T-cell (primary cell): ENCODE data around the gene ACTN1. TPM values are rescaled to one million over a fixed set of nuclear protein-coding genes. Genes with fewer than 3 reads are reported as not detected.
"Not testable (repeated sequence)": the region's sequence is repeated elsewhere in the genome, so short reads cannot be mapped to it uniquely, and the experiment has no call there.

Experiments
- ATAC-seq, 4 experiments: fragments of 200-7000 bp in 3 of 4; fragments of 150-1000 bp in 1 of 4; cut with Tn5 transposase; replicated peaks in 1 of 4; 1 replicate in 3 of 4; 2 replicates in 1 of 4; pipeline ENCODE4 v1.10.0; 2021; ENCODE audit warnings: moderate library complexity in 3 of 4, mild to moderate bottlenecking in 2 of 4, moderate number of reproducible peaks in 1 of 4
- CTCF ChIA-PET, 2 donors: fragments of 300-600 bp; sonication (Branson Sonifier 250); formaldehyde crosslinking; loops; one replicate each; lab custom pipeline; 2022; ENCODE audit warnings: antibody characterized with exemption in 2 of 2; lab: Charles Lee
- POLR2A ChIA-PET, 2 donors: fragments of 300-600 bp; sonication (Branson Sonifier 250); formaldehyde crosslinking; loops; one replicate each; lab custom pipeline; 2022; ENCODE audit warnings: antibody characterized with exemption in 2 of 2; lab: Charles Lee
- DNase-seq, 35 experiments: peaks; one replicate each; pipeline versions ENCODE4 v3.0.0 to v3.0.0-alpha.2; 2013 to 2023
- H3K27ac ChIP-seq: one replicate; pipeline ENCODE4 v1.5.1; 2013; ENCODE audit warnings: low read length
- H3K27me3 ChIP-seq, 2 experiments: replicated peaks in 1 of 2; 1 replicate in 1 of 2; 2 replicates in 1 of 2; pipeline versions ENCODE4 v1.6.1 to v1.7.0; 2013; ENCODE audit warnings: low read length in 1 of 2, mixed read lengths in 1 of 2; ENCODE audit not compliant: control insufficient read depth in 2 of 2, insufficient read depth in 2 of 2; ENCODE audit errors: extremely low read depth in 1 of 2
- H3K36me3 ChIP-seq, 2 donors: 1 replicate in 1 of 2; 2 replicates in 1 of 2; pipeline versions ENCODE4 v1.6.1 to v1.7.0; 2013; ENCODE audit warnings: low read length in 1 of 2; ENCODE audit not compliant: control insufficient read depth in 2 of 2, insufficient read depth in 1 of 2; ENCODE audit errors: extremely low read depth in 1 of 2
- H3K4me1 ChIP-seq, 2 experiments: 1 replicate in 1 of 2; 2 replicates in 1 of 2; pipeline versions ENCODE4 v1.6.1 to v1.7.0; 2013; ENCODE audit warnings: low read length in 2 of 2, mixed read lengths in 1 of 2; ENCODE audit not compliant: insufficient read depth in 2 of 2, control insufficient read depth in 1 of 2; ENCODE audit errors: extremely low read depth in 1 of 2
- H3K4me3 ChIP-seq, 2 donors: 1 replicate in 1 of 2; 2 replicates in 1 of 2; pipeline versions ENCODE4 v1.5.1 to v1.7.0; 2013; ENCODE audit warnings: mild to moderate bottlenecking in 2 of 2, low read length in 1 of 2, moderate library complexity in 1 of 2; ENCODE audit not compliant: control insufficient read depth in 1 of 2; ENCODE audit errors: extremely low read depth in 1 of 2
- H3K9me3 ChIP-seq: 2 replicates; pipeline ENCODE4 v1.7.0; 2013
- H3K27ac Mint-ChIP-seq, 2 donors: one replicate each; pipeline ENCODE4 v1.8.0; 2020 to 2021; ENCODE audit warnings: mild to moderate bottlenecking in 2 of 2, mixed read lengths in 2 of 2
- H3K27me3 Mint-ChIP-seq, 2 donors: one replicate each; pipeline ENCODE4 v1.8.0; 2021 to 2022; ENCODE audit warnings: mixed read lengths in 2 of 2
- H3K36me3 Mint-ChIP-seq: one replicate; pipeline ENCODE4 v1.8.0; 2021; ENCODE audit warnings: mixed read lengths
- H3K4me1 Mint-ChIP-seq, 3 donors: one replicate each; pipeline ENCODE4 v1.8.0; 2020 to 2022; ENCODE audit warnings: mixed read lengths in 3 of 3, mild to moderate bottlenecking in 1 of 3
- H3K4me3 Mint-ChIP-seq, 3 donors: one replicate each; pipeline ENCODE4 v1.8.0; 2020 to 2022; ENCODE audit warnings: mild to moderate bottlenecking in 3 of 3, mixed read lengths in 3 of 3, moderate library complexity in 3 of 3
- H3K9me3 Mint-ChIP-seq, 3 donors: one replicate each; pipeline ENCODE4 v1.8.0; 2020 to 2022; ENCODE audit warnings: mixed read lengths in 3 of 3
- WGBS: methylation state at CpG from one replicate; pipeline ENCODE4 v1.1.5; 2013; ENCODE audit warnings: missing lambda C conversion rate; ENCODE audit not compliant: insufficient coverage; 5-methylcytosine and 5-hydroxymethylcytosine counted together
- total RNA-seq, 35 experiments: library from RNA in 6 of 35; stranded (reverse) in 6 of 35; fragments of 120-200 nt in 1 of 35; gene quantifications; one replicate each; pipeline versions ENCODE4 v1.2.1 to v1.2.4 and lab custom pipeline; 2013 to 2026

Gene ACTN1
- 100 to 1,000 TPM in 4 of 5 donors, 10 to 100 TPM in 1; 84.8 to 219 (median 122) TPM for total RNA-seq
- 68.2 TPM for total RNA-seq (2013)
- 34.8 to 200 (median 120) reads per million in 29 experiments for total RNA-seq (lab: John Stamatoyannopoulos, UW)

GRCh38 chr14:68979021-68979721 is at the start of gene ACTN1:
Gene ACTN1, minus strand, starts transcription at chr14:68979302. Its CDS starts 246 bp downstream, at chr14:68979056.
- Mint-ChIP-seq H3K4me1 (peaks cover 41 to 51% (median 48%) of the 10 kb centered on the region in 3 donors), H3K27ac (peak within 1 kb of the TSS; percentile 92 to 99), H3K4me3 (peak within 1 kb of the TSS; percentile 89 to 93 (median 91)), H3K9me3 (no peaks in the 10 kb centered on the region), H3K27me3 (peaks cover 0 to 2% of the 10 kb centered on the region in 2 donors), H3K36me3 (peaks cover 8% of the 10 kb centered on the region)
- Histone ChIP-seq H3K4me1 (peaks cover 17 to 61% of the 10 kb centered on the region in 2 experiments), H3K4me3 (peak within 1 kb of the TSS; percentile 86 to 90), H3K27ac (peak within 1 kb of the TSS; percentile 61), H3K36me3 (peaks cover 0 to 6% of the 10 kb centered on the region in 2 donors), H3K27me3 (peaks cover 0 to 9% of the 10 kb centered on the region in 2 experiments), H3K9me3 (no peaks in the 10 kb centered on the region)
- DNase-seq (peak in 34 of 35 experiments; percentile 18 to 80 (median 48)), ATAC-seq (peak; percentile 47 to 77 (median 56))
- POLR2A ChIA-PET, result interaction anchor here (0.5 to 1.1 kb wide), 4 partner anchors 11 to 68 kb away, joined by 3 to 6 read pairs (median 5); no protein-coding TSS in a partner anchor
- CTCF ChIA-PET, result no interaction called here
- WGBS, result under 1% methylated on average over 65 of the region's 68 CpGs

- peaks cover 0 to 3% of the 10 kb centered on the region in 2 donors for H3K27me3 Mint-ChIP-seq
- no peaks in the 10 kb centered on the region for H3K9me3 Mint-ChIP-seq
- ATAC-seq (no peak), DNase-seq (no peak)
- H3K4me1 Mint-ChIP-seq, result no peaks in the 10 kb centered on the region
- no peaks in the 10 kb centered on the region for H3K27me3 ChIP-seq
- H3K4me3 Mint-ChIP-seq, result no peak overlapping the region
- H3K36me3 ChIP-seq, result no peaks in the 10 kb centered on the region
- no peaks in the 10 kb centered on the region for H3K36me3 Mint-ChIP-seq
- ChIA-PET CTCF (no interaction called here), POLR2A (no interaction called here)
- no CpG with 5 or more reads among the region's 1 CpG for WGBS
- H3K9me3 ChIP-seq, result no peaks in the 10 kb centered on the region
- no peak overlapping the region for H3K4me3 ChIP-seq
- H3K27ac Mint-ChIP-seq, result no peak overlapping the region
- no peaks in the 10 kb centered on the region for H3K4me1 ChIP-seq
- no peak overlapping the region for H3K27ac ChIP-seq
These were observed 48.3 kb upstream of the ACTN1 start for GRCh38 chr14:69027242-69027913.

GRCh38 chr14:69023035-69023434 is 43.9 kb upstream of the ACTN1 start:
- H3K27me3 Mint-ChIP-seq, result peaks cover 0 to 3% of the 10 kb centered on the region in 2 donors
- DNase-seq, result no peak
- no peaks in the 10 kb centered on the region for H3K9me3 Mint-ChIP-seq
- no peak for ATAC-seq
- Histone ChIP-seq H3K27ac (no peak overlapping the region), H3K4me3 (no peak overlapping the region), H3K4me1 (no peaks in the 10 kb centered on the region), H3K36me3 (no peaks in the 10 kb centered on the region), H3K27me3 (no peaks in the 10 kb centered on the region), H3K9me3 (no peaks in the 10 kb centered on the region)
- CTCF ChIA-PET, result interaction anchor here in 1 of 2 donors (0.6 kb wide), 1 partner anchor 13 kb away, joined by 3 read pairs; no protein-coding TSS in a partner anchor
- no peak overlapping the region for H3K4me3 Mint-ChIP-seq
- no peaks in the 10 kb centered on the region for H3K4me1 Mint-ChIP-seq
- H3K27ac Mint-ChIP-seq, result no peak overlapping the region
- POLR2A ChIA-PET, result no interaction called here
- H3K36me3 Mint-ChIP-seq, result no peaks in the 10 kb centered on the region
- WGBS, result 76% methylated on average over 4 of the region's 4 CpGs

GRCh38 chr14:69022093-69022492 is 43.0 kb upstream of the ACTN1 start:
- H3K27ac ChIP-seq, H3K27me3 Mint-ChIP-seq, H3K27ac Mint-ChIP-seq, H3K4me3 ChIP-seq, H3K36me3 ChIP-seq, CTCF ChIA-PET, H3K36me3 Mint-ChIP-seq, H3K4me1 Mint-ChIP-seq, H3K9me3 ChIP-seq, POLR2A ChIA-PET, H3K4me1 ChIP-seq, DNase-seq, H3K9me3 Mint-ChIP-seq, H3K4me3 Mint-ChIP-seq, H3K27me3 ChIP-seq, ATAC-seq: not testable (repeated sequence)
- 67% methylated on average over 1 of the region's 8 CpGs for WGBS

GRCh38 chr14:69017706-69018105 is 38.6 kb upstream of the ACTN1 start:
- no peaks in the 10 kb centered on the region for H3K36me3 Mint-ChIP-seq
- H3K9me3 Mint-ChIP-seq, result no peaks in the 10 kb centered on the region
- whole genome bisulfite sequencing, result no CpG with 5 or more reads among the region's 4 CpGs

GRCh38 chr14:69014829-69015259 is 35.7 kb upstream of the ACTN1 start:
- no peaks in the 10 kb centered on the region for H3K27me3 Mint-ChIP-seq

More at GRCh38 chr14:69017706-69018105, 38.6 kb upstream of the ACTN1 start:
- no peak overlapping the region for H3K4me3 ChIP-seq
- ATAC-seq, result no peak
- no peak overlapping the region for H3K27ac Mint-ChIP-seq
- H3K4me3 Mint-ChIP-seq, result no peak overlapping the region
- DNase-seq, result no peak
- no peaks in the 10 kb centered on the region for H3K4me1 ChIP-seq
- H3K27me3 ChIP-seq, result no peaks in the 10 kb centered on the region
- peaks cover 0 to 6% (median 0%) of the 10 kb centered on the region in 3 donors for H3K4me1 Mint-ChIP-seq
- POLR2A ChIA-PET, result interaction anchor here in 1 of 2 donors (0.7 kb wide), 1 partner anchor 86 kb away, joined by 3 read pairs; no protein-coding TSS in a partner anchor
- no peaks in the 10 kb centered on the region for H3K27me3 Mint-ChIP-seq
- no peaks in the 10 kb centered on the region for H3K36me3 ChIP-seq
- no peaks in the 10 kb centered on the region for H3K9me3 ChIP-seq
- H3K27ac ChIP-seq, result no peak overlapping the region
- CTCF ChIA-PET, result no interaction called here

More at GRCh38 chr14:69014829-69015259, 35.7 kb upstream of the ACTN1 start:
- Mint-ChIP-seq H3K36me3 (no peaks in the 10 kb centered on the region), H3K27ac (no peak overlapping the region), H3K4me1 (peaks cover 6 to 9% (median 6%) of the 10 kb centered on the region in 3 donors), H3K4me3 (no peak overlapping the region), H3K9me3 (no peaks in the 10 kb centered on the region)
- H3K4me1 ChIP-seq, result no peaks in the 10 kb centered on the region
- DNase-seq, result no peak
- 76% methylated on average over 5 of the region's 6 CpGs for WGBS
- H3K9me3 ChIP-seq, result no peaks in the 10 kb centered on the region
- ATAC-seq, result no peak
- CTCF ChIA-PET, result no interaction called here
- no peak overlapping the region for H3K27ac ChIP-seq
- POLR2A ChIA-PET, result no interaction called here
- no peaks in the 10 kb centered on the region for H3K27me3 ChIP-seq
- no peaks in the 10 kb centered on the region for H3K36me3 ChIP-seq
- H3K4me3 ChIP-seq, result no peak overlapping the region
